NCI-H2196 treated with DMSO at 0.1 percent for 48 hours (cell line): ENCODE measurements around the gene TOR2A.

Experiments used
- DNase-seq: peaks from one replicate; lab custom pipeline; 2025; ENCODE audit not compliant: unreplicated experiment; lab: John Stamatoyannopoulos, UW

Gene TOR2A

GRCh38 chr9:127744398-127745110, 9.5 kb upstream of the TOR2A start:
- DNase-seq: no peak

- DNase-seq: no peak
These were observed 7.5 kb upstream of the TOR2A start for GRCh38 chr9:127742435-127743088.

GRCh38 chr9:127741831-127742434, 6.8 kb upstream of the TOR2A start:
- no peak for DNase-seq

- no peak for DNase-seq
These were observed 4.7 kb upstream of the TOR2A start for GRCh38 chr9:127739614-127740330.

GRCh38 chr9:127738666-127739065, 3.6 kb upstream of the TOR2A start:
- no peak for DNase-seq

GRCh38 chr9:127735530-127736185, 564 bp upstream of the TOR2A start:
- DNase-seq: no peak

GRCh38 chr9:127734247-127734746, 797 bp downstream of the TOR2A start:
- no peak for DNase-seq

GRCh38 chr9:127733614-127734013, 1.5 kb downstream of the TOR2A start:
- no peak for DNase-seq

- DNase-seq: no peak
These were observed 2.6 kb downstream of the TOR2A start for GRCh38 chr9:127732444-127732843.

- DNase-seq: no peak
These were observed 3.2 kb downstream of the TOR2A start for GRCh38 chr9:127731938-127732337.

- DNase-seq: no peak
These were observed 4.2 kb downstream of the TOR2A start for GRCh38 chr9:127730799-127731410.

- no peak for DNase-seq
These were observed 4.8 kb downstream of the TOR2A start for GRCh38 chr9:127730262-127730661.

- DNase-seq: no peak
These were observed 5.4 kb downstream of the TOR2A start for GRCh38 chr9:127729522-127730256.

GRCh38 chr9:127728808-127729207, 6.3 kb downstream of the TOR2A start:
- DNase-seq: no peak

- no peak for DNase-seq
These were observed 8.2 kb downstream of the TOR2A start for GRCh38 chr9:127726871-127727270.

GRCh38 chr9:127724012-127724411, 11.1 kb downstream of the TOR2A start:
- no peak for DNase-seq

GRCh38 chr9:127723444-127723843, 11.7 kb downstream of the TOR2A start:
- peak; percentile 61 for DNase-seq

- no peak for DNase-seq
These were observed 12.1 kb downstream of the TOR2A start for GRCh38 chr9:127723013-127723412.

GRCh38 chr9:127722055-127722745, 12.9 kb downstream of the TOR2A start:
- DNase-seq: no peak
